Measurements from ENCODE around the gene CPT1A.

The CPT1A gene

DNA sequence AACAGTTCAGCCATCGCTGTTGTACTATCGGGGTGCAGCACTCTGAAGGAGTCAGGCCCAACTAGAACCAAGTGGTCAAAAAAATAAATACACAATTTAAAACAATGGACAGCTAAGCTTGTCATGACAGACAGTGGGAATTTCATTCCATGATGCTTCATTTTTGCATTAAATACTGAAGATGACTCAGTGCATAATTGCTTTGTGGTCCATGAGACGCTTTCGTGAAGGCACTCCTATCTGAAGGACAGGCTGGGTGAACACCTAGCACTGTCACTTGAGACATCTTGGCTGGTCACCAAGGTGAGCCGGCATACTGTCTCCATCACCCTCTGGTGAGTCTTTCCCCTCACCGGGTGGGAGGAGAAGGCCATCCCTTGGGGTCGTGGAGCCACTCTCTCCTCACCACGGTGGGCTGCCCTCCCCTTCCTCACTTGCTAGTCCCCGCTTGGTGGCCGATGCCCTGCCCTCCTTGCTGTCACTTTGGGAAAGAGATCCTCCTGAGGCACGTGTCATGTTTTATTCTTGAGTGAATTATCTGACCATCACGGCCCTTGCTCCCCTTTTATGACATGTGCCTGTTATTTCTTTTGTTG is 85.4 kb downstream of the CPT1A start:
- TF ChIP-seq EP300 (IDR thresholded peaks at IDR 0.05; ENCODE audit: borderline replicate concordance) (no peak), TEAD4 (IDR thresholded peaks at IDR 0.05) (no peak), RAD21 (IDR thresholded peaks at IDR 0.05; ENCODE audit: low read depth) (no peak), MAX (IDR thresholded peaks at IDR 0.05) (no peak), TCF12 (IDR thresholded peaks at IDR 0.05; ENCODE audit: low read depth) (no peak), CEBPB (IDR thresholded peaks at IDR 0.05) (no peak), NFIC (IDR thresholded peaks at IDR 0.05) (no peak)

GRCh38 chr11:68753300-68753699 is 88.4 kb downstream of the CPT1A start:
- TF ChIP-seq RAD21 (IDR thresholded peaks at IDR 0.05; ENCODE audit: low read depth) (peak; percentile 23; the same call in 1 of the 2 replicates), CEBPB (IDR thresholded peaks at IDR 0.05) (no peak)

GRCh38 chr11:68751331-68751856 is 90.3 kb downstream of the CPT1A start, which contains the start of gene TESMIN:
Gene TESMIN (minus strand): TSS chr11:68751520. CDS start chr11:68750660, 860 bp downstream.
- TF ChIP-seq TCF12 (IDR thresholded peaks at IDR 0.05; ENCODE audit: low read depth) = peak; percentile 40; the same call in 1 of the 2 replicates
- peak; percentile 81 for TF ChIP-seq MAX (IDR thresholded peaks at IDR 0.05)
- TF ChIP-seq CEBPB (IDR thresholded peaks at IDR 0.05) = no peak
- TF ChIP-seq RAD21 (IDR thresholded peaks at IDR 0.05; ENCODE audit: low read depth) = peak; percentile 3; the same call in 1 of the 2 replicates
- TF ChIP-seq FOXM1 (IDR thresholded peaks at IDR 0.05; ENCODE audit: borderline replicate concordance, low read depth) = no peak
- TF ChIP-seq EP300 (IDR thresholded peaks at IDR 0.05; ENCODE audit: borderline replicate concordance) = no peak
- no peak for TF ChIP-seq REST (IDR thresholded peaks at IDR 0.05; ENCODE audit: low read depth)
- no peak for TF ChIP-seq CREB1 (IDR thresholded peaks at IDR 0.05; ENCODE audit: low read depth)
- TF ChIP-seq TAF1 (IDR thresholded peaks at IDR 0.05; ENCODE audit: low read depth) = peak; percentile 51
- TF ChIP-seq NFIC (IDR thresholded peaks at IDR 0.05) = no peak
- TF ChIP-seq, protein P1, sequence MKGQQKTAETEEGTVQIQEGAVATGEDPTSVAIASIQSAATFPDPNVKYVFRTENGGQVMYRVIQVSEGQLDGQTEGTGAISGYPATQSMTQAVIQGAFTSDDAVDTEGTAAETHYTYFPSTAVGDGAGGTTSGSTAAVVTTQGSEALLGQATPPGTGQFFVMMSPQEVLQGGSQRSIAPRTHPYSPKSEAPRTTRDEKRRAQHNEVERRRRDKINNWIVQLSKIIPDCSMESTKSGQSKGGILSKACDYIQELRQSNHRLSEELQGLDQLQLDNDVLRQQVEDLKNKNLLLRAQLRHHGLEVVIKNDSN (IDR thresholded peaks at IDR 0.05) = no peak
- TF ChIP-seq YY1 (IDR thresholded peaks at IDR 0.05; ENCODE audit: low read depth) = no peak
- peak; percentile 57; the same call in 1 of the 2 replicates for TF ChIP-seq EGR1 (IDR thresholded peaks at IDR 0.05)
- 0 out of 2 replicates have a peak, but pooled peaks have one; percentile 31 for TF ChIP-seq ZBTB7A (IDR thresholded peaks at IDR 0.05; ENCODE audit: low read depth)
- no peak for TF ChIP-seq TEAD4 (IDR thresholded peaks at IDR 0.05)

DNA sequence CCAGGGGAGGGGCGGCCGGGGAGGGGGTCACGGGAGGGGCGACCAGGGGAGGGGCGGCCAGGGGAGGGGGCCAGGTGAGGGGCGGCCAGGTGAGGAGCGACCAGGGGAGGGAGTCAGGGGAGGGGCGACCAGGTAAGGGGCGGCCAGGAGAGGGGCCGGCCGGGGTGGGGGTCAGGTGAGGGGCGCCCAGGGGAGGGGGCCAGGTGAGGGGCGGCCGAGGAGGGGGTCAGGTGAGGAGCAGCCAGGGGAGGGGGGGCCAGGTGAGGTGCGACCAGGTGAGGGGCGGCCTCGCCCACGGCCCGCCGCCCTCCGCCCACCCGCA is 90.8 kb downstream of the CPT1A start:
- TF ChIP-seq YY1 (IDR thresholded peaks at IDR 0.05; ENCODE audit: low read depth) (no peak), TCF12 (IDR thresholded peaks at IDR 0.05; ENCODE audit: low read depth) (no peak), MAX (IDR thresholded peaks at IDR 0.05) (no peak), TEAD4 (IDR thresholded peaks at IDR 0.05) (no peak), EGR1 (IDR thresholded peaks at IDR 0.05) (no peak), TAF1 (IDR thresholded peaks at IDR 0.05; ENCODE audit: low read depth) (no peak), CREB1 (IDR thresholded peaks at IDR 0.05; ENCODE audit: low read depth) (no peak), EP300 (IDR thresholded peaks at IDR 0.05; ENCODE audit: borderline replicate concordance) (no peak), CEBPB (IDR thresholded peaks at IDR 0.05) (no peak)

GRCh38 chr11:68750195-68751003 is 91.3 kb downstream of the CPT1A start:
- TF ChIP-seq, protein P1 (IDR thresholded peaks at IDR 0.05) = no peak
- TF ChIP-seq YY1 (IDR thresholded peaks at IDR 0.05; ENCODE audit: low read depth) (no peak), EP300 (IDR thresholded peaks at IDR 0.05; ENCODE audit: borderline replicate concordance) (no peak), CEBPB (IDR thresholded peaks at IDR 0.05) (no peak), TCF12 (IDR thresholded peaks at IDR 0.05; ENCODE audit: low read depth) (no peak), TAF1 (IDR thresholded peaks at IDR 0.05; ENCODE audit: low read depth) (no peak), RAD21 (IDR thresholded peaks at IDR 0.05; ENCODE audit: low read depth) (no peak), MAX (IDR thresholded peaks at IDR 0.05) (no peak)

DNA sequence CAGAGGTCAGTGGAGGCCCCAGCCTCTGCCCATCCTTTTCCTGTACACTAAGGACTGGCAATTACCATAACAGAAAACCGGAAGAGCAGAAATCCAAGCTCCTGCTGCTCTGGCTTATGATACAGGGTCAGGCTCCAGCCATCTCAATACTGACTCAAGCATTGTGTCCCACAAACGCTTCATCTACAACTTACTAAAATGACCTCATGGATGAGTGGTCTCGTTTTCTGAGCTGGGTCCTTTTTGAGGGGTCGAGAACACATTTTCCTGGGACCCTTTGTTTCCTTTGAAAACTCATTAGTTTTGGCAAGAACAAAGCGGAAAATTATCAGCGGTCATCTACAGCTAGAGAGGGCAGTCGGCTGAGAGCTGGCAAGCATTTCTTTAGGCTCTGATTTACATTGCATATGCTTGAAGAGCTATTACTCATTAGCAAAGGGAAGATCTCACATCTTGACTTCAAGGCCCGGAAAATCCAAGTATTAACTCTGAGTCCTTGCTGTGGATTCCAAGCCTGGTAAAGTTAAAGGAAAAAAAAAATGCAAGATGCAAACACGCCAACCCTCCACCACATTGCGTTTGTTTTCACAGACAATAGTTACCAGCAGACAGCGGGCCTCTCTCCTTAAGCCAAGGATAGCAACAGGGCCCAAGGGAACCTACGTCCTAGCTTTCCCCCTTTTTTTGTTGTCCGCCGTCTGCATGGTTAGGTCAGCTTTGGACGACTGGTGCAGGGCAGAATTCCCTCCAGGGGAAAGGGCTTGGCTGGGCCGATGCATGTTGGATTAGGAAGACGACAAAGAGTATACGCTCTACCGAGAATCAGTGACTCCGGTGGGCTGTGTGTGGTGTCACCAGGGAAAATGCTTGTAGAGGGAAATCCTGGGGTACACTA is 92.2 kb downstream of the CPT1A start:
- TF ChIP-seq CEBPB (IDR thresholded peaks at IDR 0.05) = no peak
